T-helper 1 cell treated with Interleukin-12 subunit alpha and Interleukin-12 subunit beta and Interleukin-4 antibody, amounts not matched to agents 30 μg/mL and 1 μg/mL, for 36 hours (primary cell): ENCODE data around the gene RASGRP3.

Experiments used
- H3K27ac Mint-ChIP-seq: one replicate; pipeline ENCODE4 v1.8.0; 2021; ENCODE audit warnings: mild to moderate bottlenecking, mixed read lengths
- H3K27me3 Mint-ChIP-seq: one replicate; pipeline ENCODE4 v1.8.0; 2021; ENCODE audit warnings: low read depth, mixed read lengths
- H3K36me3 Mint-ChIP-seq: one replicate; pipeline ENCODE4 v1.8.0; 2021; ENCODE audit warnings: low read depth, mixed read lengths
- H3K4me1 Mint-ChIP-seq: one replicate; pipeline ENCODE4 v1.8.0; 2021; ENCODE audit warnings: low read depth, mixed read lengths
- H3K4me3 Mint-ChIP-seq: one replicate; pipeline ENCODE4 v1.8.0; 2021; ENCODE audit warnings: mild to moderate bottlenecking, moderate library complexity, mixed read lengths
- H3K9me3 Mint-ChIP-seq: one replicate; pipeline ENCODE4 v1.8.0; 2021; ENCODE audit warnings: mixed read lengths

The RASGRP3 gene

GRCh38 chr2:33477473-33478468 is 1.3 kb downstream of the RASGRP3 start:
- no peaks in the 10 kb centered on the region for H3K9me3 Mint-ChIP-seq
- H3K27ac Mint-ChIP-seq: peak overlapping the region; percentile 99
- H3K36me3 Mint-ChIP-seq: peaks cover 5% of the 10 kb centered on the region
- no peaks in the 10 kb centered on the region for H3K27me3 Mint-ChIP-seq
- peaks cover 27% of the 10 kb centered on the region for H3K4me1 Mint-ChIP-seq
- H3K4me3 Mint-ChIP-seq: peak overlapping the region; percentile 91

GRCh38 chr2:33478968-33479731 is 2.7 kb downstream of the RASGRP3 start:
- H3K4me3 Mint-ChIP-seq: no peak overlapping the region
- peaks cover 32% of the 10 kb centered on the region for H3K4me1 Mint-ChIP-seq
- H3K27me3 Mint-ChIP-seq: no peaks in the 10 kb centered on the region
- no peak overlapping the region for H3K27ac Mint-ChIP-seq
- H3K36me3 Mint-ChIP-seq: peaks cover 5% of the 10 kb centered on the region
- no peaks in the 10 kb centered on the region for H3K9me3 Mint-ChIP-seq

- Mint-ChIP-seq H3K9me3 (peaks cover 10% of the 10 kb centered on the region), H3K36me3 (peaks cover 13% of the 10 kb centered on the region), H3K27me3 (no peaks in the 10 kb centered on the region), H3K27ac (no peak overlapping the region), H3K4me3 (no peak overlapping the region), H3K4me1 (peaks cover 22% of the 10 kb centered on the region)
Measured at GRCh38 chr2:33482518-33482917, 6.1 kb downstream of the RASGRP3 start.

- H3K9me3 Mint-ChIP-seq: peaks cover 10% of the 10 kb centered on the region
- no peak overlapping the region for H3K4me3 Mint-ChIP-seq
- peaks cover 24% of the 10 kb centered on the region for H3K4me1 Mint-ChIP-seq
- H3K27ac Mint-ChIP-seq: no peak overlapping the region
- H3K27me3 Mint-ChIP-seq: no peaks in the 10 kb centered on the region
- peaks cover 13% of the 10 kb centered on the region for H3K36me3 Mint-ChIP-seq
Measured at GRCh38 chr2:33484042-33484621, 7.7 kb downstream of the RASGRP3 start.

GRCh38 chr2:33485051-33485450 is 8.6 kb downstream of the RASGRP3 start:
- Mint-ChIP-seq H3K9me3 (peaks cover 10% of the 10 kb centered on the region), H3K27ac (no peak overlapping the region), H3K4me1 (peaks cover 22% of the 10 kb centered on the region), H3K27me3 (no peaks in the 10 kb centered on the region), H3K36me3 (peaks cover 16% of the 10 kb centered on the region), H3K4me3 (no peak overlapping the region)

- Mint-ChIP-seq H3K4me1 (peaks cover 20% of the 10 kb centered on the region), H3K27me3 (no peaks in the 10 kb centered on the region), H3K9me3 (peaks cover 10% of the 10 kb centered on the region), H3K4me3 (no peak overlapping the region), H3K27ac (no peak overlapping the region), H3K36me3 (peaks cover 18% of the 10 kb centered on the region)
Measured at GRCh38 chr2:33486544-33486943, 10.1 kb downstream of the RASGRP3 start.

GRCh38 chr2:33488178-33488690 is 11.8 kb downstream of the RASGRP3 start:
- Mint-ChIP-seq H3K27ac (no peak overlapping the region), H3K4me3 (no peak overlapping the region)

GRCh38 chr2:33488715-33489540 is 12.5 kb downstream of the RASGRP3 start:
- H3K36me3 Mint-ChIP-seq: peaks cover 16% of the 10 kb centered on the region
- no peak overlapping the region for H3K27ac Mint-ChIP-seq
- no peak overlapping the region for H3K4me3 Mint-ChIP-seq
- peaks cover 27% of the 10 kb centered on the region for H3K4me1 Mint-ChIP-seq
- H3K9me3 Mint-ChIP-seq: peaks cover 10% of the 10 kb centered on the region
- H3K27me3 Mint-ChIP-seq: peaks cover 3% of the 10 kb centered on the region

More at GRCh38 chr2:33488178-33488690, 11.8 kb downstream of the RASGRP3 start:
- Mint-ChIP-seq H3K4me1 (peaks cover 24% of the 10 kb centered on the region), H3K9me3 (peaks cover 10% of the 10 kb centered on the region), H3K27me3 (peaks cover 3% of the 10 kb centered on the region), H3K36me3 (peaks cover 16% of the 10 kb centered on the region)

GRCh38 chr2:33489835-33490431 is 13.5 kb downstream of the RASGRP3 start:
- peaks cover 3% of the 10 kb centered on the region for H3K27me3 Mint-ChIP-seq
- H3K4me1 Mint-ChIP-seq: peaks cover 29% of the 10 kb centered on the region
- no peak overlapping the region for H3K4me3 Mint-ChIP-seq
- peaks cover 10% of the 10 kb centered on the region for H3K9me3 Mint-ChIP-seq
- H3K36me3 Mint-ChIP-seq: peaks cover 14% of the 10 kb centered on the region
- H3K27ac Mint-ChIP-seq: no peak overlapping the region

- Mint-ChIP-seq H3K27ac (no peak overlapping the region), H3K4me1 (peaks cover 43% of the 10 kb centered on the region), H3K27me3 (peaks cover 3% of the 10 kb centered on the region), H3K4me3 (no peak overlapping the region), H3K9me3 (peaks cover 7% of the 10 kb centered on the region), H3K36me3 (peaks cover 8% of the 10 kb centered on the region)
Measured at GRCh38 chr2:33491441-33492084, 15.1 kb downstream of the RASGRP3 start.

GRCh38 chr2:33492399-33493134 is 16.1 kb downstream of the RASGRP3 start:
- Mint-ChIP-seq H3K9me3 (no peaks in the 10 kb centered on the region), H3K27ac (no peak overlapping the region), H3K4me3 (no peak overlapping the region), H3K4me1 (peaks cover 48% of the 10 kb centered on the region), H3K27me3 (peaks cover 3% of the 10 kb centered on the region), H3K36me3 (peaks cover 7% of the 10 kb centered on the region)

- H3K27me3 Mint-ChIP-seq: peaks cover 3% of the 10 kb centered on the region
- H3K27ac Mint-ChIP-seq: no peak overlapping the region
- H3K4me1 Mint-ChIP-seq: peaks cover 49% of the 10 kb centered on the region
- no peaks in the 10 kb centered on the region for H3K9me3 Mint-ChIP-seq
- H3K36me3 Mint-ChIP-seq: peaks cover 4% of the 10 kb centered on the region
- no peak overlapping the region for H3K4me3 Mint-ChIP-seq
Measured at GRCh38 chr2:33494155-33494779, 17.8 kb downstream of the RASGRP3 start.
